ENCODE measurements around the gene RASAL1.
A peak's percentile ranks its signal among the peaks of the same experiment; 100 is the strongest.

The RASAL1 gene

DNA sequence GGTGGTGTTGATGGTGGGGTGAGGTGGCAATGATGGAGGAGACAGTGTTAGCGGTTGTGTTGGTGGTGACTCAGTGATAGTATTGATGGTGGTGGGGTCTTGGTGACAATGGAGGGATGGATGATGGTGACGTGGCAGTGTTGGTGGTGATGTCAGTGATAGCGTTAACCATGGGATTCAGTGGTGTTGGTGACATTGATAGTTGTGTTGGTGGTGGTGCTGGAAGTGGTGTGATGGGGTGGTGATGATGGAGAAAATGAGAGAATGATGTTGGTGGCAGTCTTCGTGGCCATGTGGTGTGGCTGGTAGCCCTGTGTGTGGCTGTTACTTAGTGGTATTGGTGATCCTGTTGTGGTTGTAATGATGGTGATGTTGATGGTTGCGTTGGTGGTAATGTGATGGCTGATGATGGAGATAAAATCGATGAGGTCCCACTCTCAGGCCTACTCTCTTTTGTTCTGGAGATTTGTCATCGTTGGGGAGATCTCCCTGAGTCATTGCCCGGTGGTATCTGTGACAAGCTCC, 76.4 kb downstream of the RASAL1 start:
- no peak for TF ChIP-seq EP300 (IDR thresholded peaks at IDR 0.05; ENCODE audit: borderline replicate concordance)
- no peak for TF ChIP-seq CREB1 (IDR thresholded peaks at IDR 0.05; ENCODE audit: low read depth)
- TF ChIP-seq TAF1 (IDR thresholded peaks at IDR 0.05; ENCODE audit: low read depth): no peak
- TF ChIP-seq NFIC (IDR thresholded peaks at IDR 0.05): no peak

DNA sequence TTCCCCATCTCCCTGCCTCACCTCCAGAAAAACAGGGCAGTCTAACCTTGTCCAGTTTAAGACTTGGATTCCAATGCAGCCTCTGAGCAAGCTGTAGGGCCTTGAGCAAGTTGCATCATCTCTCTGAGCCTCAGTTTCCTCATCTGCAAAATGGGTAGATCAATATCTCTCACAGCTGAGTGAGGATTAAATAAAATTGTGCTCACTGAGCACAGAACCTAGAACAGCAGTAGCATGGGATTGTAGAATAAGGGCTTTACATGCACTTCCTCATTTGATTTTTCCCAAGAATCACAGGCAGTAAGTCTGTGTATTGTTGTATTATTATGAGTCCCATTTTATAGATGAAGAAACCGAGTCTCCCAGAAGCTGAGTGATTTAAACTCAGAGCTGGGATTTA, 77.0 kb downstream of the RASAL1 start:
- TF ChIP-seq EGR1 (IDR thresholded peaks at IDR 0.05): no peak
- no peak for TF ChIP-seq CEBPB (IDR thresholded peaks at IDR 0.05)
- no peak for TF ChIP-seq ZBTB7A (IDR thresholded peaks at IDR 0.05; ENCODE audit: low read depth)
- TF ChIP-seq TCF12 (IDR thresholded peaks at IDR 0.05; ENCODE audit: low read depth): no peak
- TF ChIP-seq TEAD4 (IDR thresholded peaks at IDR 0.05): no peak
- TF ChIP-seq YY1 (IDR thresholded peaks at IDR 0.05; ENCODE audit: low read depth): no peak
- no peak for TF ChIP-seq FOXM1 (IDR thresholded peaks at IDR 0.05; ENCODE audit: borderline replicate concordance, low read depth)
- TF ChIP-seq, protein P1, sequence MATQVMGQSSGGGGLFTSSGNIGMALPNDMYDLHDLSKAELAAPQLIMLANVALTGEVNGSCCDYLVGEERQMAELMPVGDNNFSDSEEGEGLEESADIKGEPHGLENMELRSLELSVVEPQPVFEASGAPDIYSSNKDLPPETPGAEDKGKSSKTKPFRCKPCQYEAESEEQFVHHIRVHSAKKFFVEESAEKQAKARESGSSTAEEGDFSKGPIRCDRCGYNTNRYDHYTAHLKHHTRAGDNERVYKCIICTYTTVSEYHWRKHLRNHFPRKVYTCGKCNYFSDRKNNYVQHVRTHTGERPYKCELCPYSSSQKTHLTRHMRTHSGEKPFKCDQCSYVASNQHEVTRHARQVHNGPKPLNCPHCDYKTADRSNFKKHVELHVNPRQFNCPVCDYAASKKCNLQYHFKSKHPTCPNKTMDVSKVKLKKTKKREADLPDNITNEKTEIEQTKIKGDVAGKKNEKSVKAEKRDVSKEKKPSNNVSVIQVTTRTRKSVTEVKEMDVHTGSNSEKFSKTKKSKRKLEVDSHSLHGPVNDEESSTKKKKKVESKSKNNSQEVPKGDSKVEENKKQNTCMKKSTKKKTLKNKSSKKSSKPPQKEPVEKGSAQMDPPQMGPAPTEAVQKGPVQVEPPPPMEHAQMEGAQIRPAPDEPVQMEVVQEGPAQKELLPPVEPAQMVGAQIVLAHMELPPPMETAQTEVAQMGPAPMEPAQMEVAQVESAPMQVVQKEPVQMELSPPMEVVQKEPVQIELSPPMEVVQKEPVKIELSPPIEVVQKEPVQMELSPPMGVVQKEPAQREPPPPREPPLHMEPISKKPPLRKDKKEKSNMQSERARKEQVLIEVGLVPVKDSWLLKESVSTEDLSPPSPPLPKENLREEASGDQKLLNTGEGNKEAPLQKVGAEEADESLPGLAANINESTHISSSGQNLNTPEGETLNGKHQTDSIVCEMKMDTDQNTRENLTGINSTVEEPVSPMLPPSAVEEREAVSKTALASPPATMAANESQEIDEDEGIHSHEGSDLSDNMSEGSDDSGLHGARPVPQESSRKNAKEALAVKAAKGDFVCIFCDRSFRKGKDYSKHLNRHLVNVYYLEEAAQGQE (IDR thresholded peaks at IDR 0.05; ENCODE audit: low read depth): no peak
- TF ChIP-seq CREB1 (IDR thresholded peaks at IDR 0.05; ENCODE audit: low read depth): no peak
- TF ChIP-seq, protein P2, sequence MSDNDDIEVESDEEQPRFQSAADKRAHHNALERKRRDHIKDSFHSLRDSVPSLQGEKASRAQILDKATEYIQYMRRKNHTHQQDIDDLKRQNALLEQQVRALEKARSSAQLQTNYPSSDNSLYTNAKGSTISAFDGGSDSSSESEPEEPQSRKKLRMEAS (IDR thresholded peaks at IDR 0.05): no peak
- TF ChIP-seq EP300 (IDR thresholded peaks at IDR 0.05; ENCODE audit: borderline replicate concordance): no peak
- no peak for TF ChIP-seq NFIC (IDR thresholded peaks at IDR 0.05)
- TF ChIP-seq, protein P3, sequence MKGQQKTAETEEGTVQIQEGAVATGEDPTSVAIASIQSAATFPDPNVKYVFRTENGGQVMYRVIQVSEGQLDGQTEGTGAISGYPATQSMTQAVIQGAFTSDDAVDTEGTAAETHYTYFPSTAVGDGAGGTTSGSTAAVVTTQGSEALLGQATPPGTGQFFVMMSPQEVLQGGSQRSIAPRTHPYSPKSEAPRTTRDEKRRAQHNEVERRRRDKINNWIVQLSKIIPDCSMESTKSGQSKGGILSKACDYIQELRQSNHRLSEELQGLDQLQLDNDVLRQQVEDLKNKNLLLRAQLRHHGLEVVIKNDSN (IDR thresholded peaks at IDR 0.05): no peak
- TF ChIP-seq RAD21 (IDR thresholded peaks at IDR 0.05; ENCODE audit: low read depth): no peak
- TF ChIP-seq TAF1 (IDR thresholded peaks at IDR 0.05; ENCODE audit: low read depth): no peak

DNA sequence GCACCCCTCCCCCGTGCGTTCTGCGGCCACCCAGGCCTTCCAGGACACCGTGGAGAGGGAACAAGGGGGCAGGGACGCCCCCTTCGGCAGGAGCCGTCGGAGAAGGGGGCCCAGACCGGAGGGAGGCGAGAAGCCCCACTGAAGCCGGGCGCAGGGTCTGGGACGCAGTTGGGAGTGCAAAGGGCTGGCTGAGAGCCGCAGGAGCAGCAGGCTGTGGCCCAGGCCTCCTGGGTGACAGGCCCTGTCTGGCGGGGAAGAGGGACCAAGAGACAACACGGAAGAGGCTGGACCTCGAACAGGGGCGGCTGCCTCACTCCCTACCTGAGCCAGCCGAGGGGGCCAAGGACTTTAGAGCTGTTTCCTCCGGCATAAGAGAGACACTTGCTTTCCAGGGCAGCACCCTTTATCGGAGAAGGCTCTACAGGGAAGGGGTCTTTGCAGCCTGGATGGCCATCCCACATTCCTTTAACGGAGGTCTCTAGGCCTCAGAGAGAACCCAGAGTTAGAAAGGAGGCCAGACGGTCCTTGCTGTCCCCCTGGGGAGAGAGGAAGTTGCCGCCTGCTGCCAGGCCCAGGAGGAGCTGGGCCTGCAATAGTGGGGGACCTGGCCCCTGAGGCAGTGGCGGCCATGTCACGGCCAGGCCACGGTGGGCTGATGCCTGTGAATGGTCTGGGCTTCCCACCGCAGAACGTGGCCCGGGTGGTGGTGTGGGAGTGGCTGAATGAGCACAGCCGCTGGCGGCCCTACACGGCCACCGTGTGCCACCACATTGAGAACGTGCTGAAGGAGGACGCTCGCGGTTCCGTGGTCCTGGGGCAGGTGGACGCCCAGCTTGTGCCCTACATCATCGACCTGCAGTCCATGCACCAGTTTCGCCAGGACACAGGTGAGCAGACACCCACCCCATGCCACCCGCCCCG, 77.7 kb downstream of the RASAL1 start:
- TF ChIP-seq, protein P1 (IDR thresholded peaks at IDR 0.05; ENCODE audit: low read depth): no peak
- no peak for TF ChIP-seq EGR1 (IDR thresholded peaks at IDR 0.05)
- no peak for TF ChIP-seq TAF1 (IDR thresholded peaks at IDR 0.05; ENCODE audit: low read depth)
- no peak for TF ChIP-seq CREB1 (IDR thresholded peaks at IDR 0.05; ENCODE audit: low read depth)
- TF ChIP-seq ZBTB7A (IDR thresholded peaks at IDR 0.05; ENCODE audit: low read depth): no peak
- no peak for TF ChIP-seq NFIC (IDR thresholded peaks at IDR 0.05)
- TF ChIP-seq, protein P3 (IDR thresholded peaks at IDR 0.05): no peak
- TF ChIP-seq, protein P2 (IDR thresholded peaks at IDR 0.05): no peak
- TF ChIP-seq TEAD4 (IDR thresholded peaks at IDR 0.05): no peak
- no peak for TF ChIP-seq CEBPB (IDR thresholded peaks at IDR 0.05)
- no peak for TF ChIP-seq TCF12 (IDR thresholded peaks at IDR 0.05; ENCODE audit: low read depth)
- TF ChIP-seq FOXM1 (IDR thresholded peaks at IDR 0.05; ENCODE audit: borderline replicate concordance, low read depth): no peak
- TF ChIP-seq RAD21 (IDR thresholded peaks at IDR 0.05; ENCODE audit: low read depth): no peak
- TF ChIP-seq YY1 (IDR thresholded peaks at IDR 0.05; ENCODE audit: low read depth): no peak
- TF ChIP-seq EP300 (IDR thresholded peaks at IDR 0.05; ENCODE audit: borderline replicate concordance): no peak

DNA sequence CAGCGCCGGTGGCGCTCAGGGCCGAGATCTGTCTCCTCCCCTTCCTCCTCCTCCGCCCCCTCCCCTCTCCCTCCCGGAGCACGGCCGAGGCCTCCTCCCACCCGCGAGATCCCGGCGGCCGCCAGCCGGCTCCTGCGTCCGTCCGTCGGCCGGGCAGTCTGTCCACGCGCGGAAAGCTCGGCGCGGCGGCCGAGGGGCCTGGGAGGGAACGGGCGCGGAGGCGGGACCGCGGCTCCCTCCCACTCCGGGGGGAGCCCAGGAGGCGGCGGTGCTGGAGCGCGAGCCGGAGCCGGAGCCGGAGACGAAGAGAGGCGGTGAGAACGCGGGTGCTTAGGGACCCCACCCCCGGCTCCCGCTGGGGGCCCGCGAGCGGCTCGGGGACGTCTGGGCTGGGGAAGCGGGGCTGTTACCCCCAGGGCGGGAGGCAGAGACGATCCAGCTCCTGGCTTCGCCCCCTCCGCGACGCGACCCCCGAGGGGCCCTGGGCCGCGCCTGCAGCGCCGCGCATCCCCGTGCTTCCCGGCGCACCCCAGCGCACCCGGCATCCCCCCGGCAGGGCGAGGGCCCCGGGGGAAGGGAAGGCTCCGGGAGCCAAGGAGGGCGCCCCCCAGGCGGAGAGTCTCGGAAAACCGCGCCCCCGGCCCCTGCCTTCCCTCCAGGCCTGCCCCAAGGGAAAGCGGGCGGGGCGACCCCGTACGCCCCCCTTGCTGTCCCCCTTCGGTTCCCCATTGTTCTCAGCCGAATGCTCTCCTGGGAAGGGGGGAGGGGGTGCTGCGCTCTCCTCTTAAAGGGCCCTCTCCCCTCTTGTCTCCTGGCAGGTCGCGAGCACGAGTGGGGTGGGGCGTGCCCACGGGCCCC, 78.7 kb downstream of the RASAL1 start, which contains the start of gene DTX1:
Gene DTX1 (plus strand): TSS at position 100 of the 858 bp plus-strand sequence. CDS start 1,463 bp downstream, outside the sequence.
- TF ChIP-seq, protein P3 (IDR thresholded peaks at IDR 0.05): no peak
- TF ChIP-seq ZBTB7A (IDR thresholded peaks at IDR 0.05; ENCODE audit: low read depth) (peak; percentile 70), TEAD4 (IDR thresholded peaks at IDR 0.05) (no peak), FOXM1 (IDR thresholded peaks at IDR 0.05; ENCODE audit: borderline replicate concordance, low read depth) (no peak), CREB1 (IDR thresholded peaks at IDR 0.05; ENCODE audit: low read depth) (no peak), CEBPB (IDR thresholded peaks at IDR 0.05) (no peak), TCF12 (IDR thresholded peaks at IDR 0.05; ENCODE audit: low read depth) (no peak)

Data from Ishikawa (cell line).